Tongue (tissue), 2 donors: ENCODE data around the gene CSK. TPM values are rescaled to one million over a fixed set of nuclear protein-coding genes. Genes with fewer than 3 reads are reported as not detected.
"Not testable (repeated sequence)": the region's sequence is repeated elsewhere in the genome, so short reads cannot be mapped to it uniquely, and the experiment has no call there.

Source experiments
- DNase-seq: peaks from one replicate; pipeline ENCODE4 v3.0.0-alpha.2; 2015
- total RNA-seq: library from RNA; depleted of rRNA; stranded (reverse); fragments of >200 nt; gene quantifications from one replicate; pipeline ENCODE4 v1.2.3, GENCODE V29; 2014

Gene CSK
- total RNA-seq, 1 donor from 2014 or later, result 27.6 TPM

DNA sequence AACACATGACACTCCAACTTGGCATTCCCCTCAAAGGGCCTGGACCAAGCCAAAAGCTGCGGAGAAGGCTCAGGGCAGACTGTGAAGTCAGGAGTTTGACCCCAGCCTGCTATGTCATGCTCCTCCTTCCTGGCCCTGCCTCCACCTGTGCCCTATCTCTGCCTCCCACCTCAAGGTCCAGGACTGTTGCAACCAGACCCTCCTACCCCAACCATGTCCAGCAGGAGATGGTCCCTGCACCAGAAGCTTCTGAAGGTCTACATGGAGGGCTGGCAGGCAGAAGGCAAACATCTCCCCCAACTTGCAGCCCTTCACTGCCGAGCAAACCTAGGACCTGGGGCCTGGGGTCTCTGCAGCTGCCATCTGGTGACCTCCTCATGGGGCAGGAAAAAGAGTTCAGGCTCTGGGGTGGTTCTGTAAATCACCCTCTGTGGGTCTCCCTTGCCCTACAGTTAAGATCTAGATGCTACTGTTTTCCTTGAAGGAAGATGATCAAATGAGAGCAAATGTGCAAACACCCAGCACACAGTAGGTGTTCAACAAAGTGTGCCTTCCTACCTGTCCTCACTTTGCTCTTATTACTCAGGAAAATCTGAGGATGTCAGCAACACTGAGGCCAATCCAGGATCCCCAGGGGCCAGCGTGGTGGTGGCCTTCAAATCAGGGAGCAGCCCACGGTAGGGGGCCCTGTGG is 11.5 kb upstream of the CSK start:
- DNase-seq, result no peak

- DNase-seq, result no peak
These were observed 8.6 kb upstream of the CSK start for GRCh38 chr15:74773329-74773728.

DNA sequence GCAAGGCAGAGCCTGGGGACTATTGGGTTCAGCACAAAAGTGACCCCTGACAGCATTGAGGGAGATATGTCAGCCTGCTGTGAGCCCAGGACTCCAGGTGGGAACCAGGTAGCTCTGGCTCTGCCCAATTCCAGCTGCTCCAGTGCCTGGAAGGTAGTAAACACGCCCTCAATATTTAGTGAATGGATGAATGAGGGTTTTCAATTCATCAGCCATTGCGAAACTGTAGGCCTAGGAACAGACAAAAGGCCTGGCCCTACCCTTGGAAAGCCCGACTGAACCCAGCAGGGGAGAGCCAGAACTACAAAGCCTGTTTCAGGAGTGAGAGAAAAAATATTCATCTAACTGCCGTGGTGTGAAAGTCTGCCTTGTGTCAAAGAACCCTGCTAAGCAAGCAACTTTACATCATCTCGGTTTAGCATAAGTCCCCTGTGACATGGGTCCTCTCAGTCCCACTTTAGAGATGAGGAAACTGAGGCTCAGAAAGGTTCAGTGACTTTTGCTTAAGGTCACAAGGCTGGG is 8.1 kb upstream of the CSK start:
- DNase-seq, result no peak

- DNase-seq, result no peak
These were observed 6.7 kb upstream of the CSK start for GRCh38 chr15:74775132-74775562.

- no peak for DNase-seq
These were observed 6.0 kb upstream of the CSK start for GRCh38 chr15:74775894-74776293.

DNA sequence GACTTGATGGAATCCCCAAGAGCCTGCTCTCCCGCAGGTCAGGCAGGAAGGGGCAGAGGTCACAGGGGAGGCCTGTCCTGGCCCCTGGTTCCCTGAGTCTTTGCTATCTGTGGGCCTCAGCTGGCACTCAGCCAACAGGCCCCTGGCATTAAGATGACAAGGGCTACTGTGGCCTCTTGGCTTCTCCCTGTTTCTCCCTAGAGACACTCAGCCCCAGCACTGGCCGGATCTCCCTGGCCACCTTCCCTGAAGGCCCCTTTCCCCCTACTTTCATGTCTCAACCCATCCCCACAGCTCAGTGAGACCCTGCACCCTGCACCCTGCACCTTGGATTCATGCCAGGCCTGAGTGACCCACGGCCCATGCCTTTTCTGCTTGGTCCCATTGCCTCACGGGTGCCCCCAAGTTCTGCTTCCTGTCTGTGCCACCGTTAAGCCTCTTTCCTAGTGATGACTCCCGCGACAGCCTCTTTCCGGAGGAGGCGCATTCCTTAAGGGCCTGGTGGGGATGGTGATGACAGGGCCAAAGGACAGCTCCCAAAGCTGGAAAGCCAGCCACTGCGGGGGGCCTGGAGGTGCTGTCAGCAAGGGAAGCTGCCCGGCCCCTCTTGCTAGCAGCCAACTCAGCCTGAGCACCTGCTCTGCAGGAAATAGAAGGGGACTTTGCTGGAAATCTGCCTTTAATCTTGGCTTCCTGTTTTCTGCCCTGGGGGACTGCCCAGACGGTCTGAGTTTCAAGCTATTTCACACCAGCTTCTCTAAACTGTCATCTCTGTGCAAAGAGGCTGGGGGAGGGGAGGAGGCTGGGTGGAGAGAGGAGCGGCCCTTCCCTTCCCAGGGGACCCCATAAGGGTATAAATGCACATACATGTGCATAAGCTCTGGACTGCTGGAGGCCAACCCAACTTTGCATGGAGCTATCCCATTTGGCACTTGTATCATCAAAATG is 4.8 kb upstream of the CSK start:
- DNase-seq, result peak; percentile 54

- DNase-seq, result no peak
These were observed 3.9 kb upstream of the CSK start for GRCh38 chr15:74777769-74778598.

DNA sequence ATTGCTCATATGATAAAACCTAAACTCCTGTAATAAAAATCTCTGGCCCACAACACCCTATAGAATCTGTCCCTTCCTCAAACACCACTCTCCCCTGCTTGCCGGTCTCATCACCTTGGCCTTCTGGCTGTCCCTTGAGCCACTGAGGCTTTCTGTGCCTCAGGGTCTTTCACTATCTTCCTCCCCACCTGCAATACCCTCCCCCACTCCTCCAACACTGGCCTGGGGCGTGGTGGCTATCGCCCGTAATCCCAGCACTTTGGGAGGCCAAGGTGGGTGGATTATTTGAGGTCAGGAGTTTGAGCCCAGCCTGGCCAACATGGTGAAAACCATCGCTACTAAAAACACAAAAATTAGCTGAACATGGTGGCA is 3.3 kb upstream of the CSK start:
- no peak for DNase-seq

DNA sequence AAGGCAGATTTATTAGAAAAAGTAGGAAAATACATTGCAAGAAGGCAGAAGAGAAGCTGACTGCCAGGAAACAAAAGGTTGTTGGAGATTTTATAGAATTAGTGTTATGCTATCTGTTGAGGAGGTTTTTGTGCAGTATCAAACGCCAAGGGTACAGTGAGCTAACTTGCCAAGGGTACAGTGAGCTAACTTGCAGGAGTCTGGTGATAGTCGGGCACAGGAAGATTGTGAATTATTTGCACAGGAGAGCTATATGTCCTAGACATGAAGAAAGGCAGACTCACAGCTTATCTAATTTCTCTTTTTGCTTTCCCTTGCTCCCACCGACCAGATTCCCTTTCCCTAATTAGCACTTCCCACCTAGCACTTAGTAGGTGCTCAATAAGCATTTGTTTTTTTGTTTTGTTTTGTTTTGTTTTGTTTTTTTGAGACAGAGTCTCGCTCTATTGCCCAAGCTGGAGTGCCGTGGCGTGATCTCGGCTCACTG is 2.7 kb upstream of the CSK start:
- no peak for DNase-seq

- DNase-seq, result no peak
These were observed 1.1 kb upstream of the CSK start for GRCh38 chr15:74780523-74781430.

GRCh38 chr15:74782259-74783071 is 585 bp downstream of the CSK start:
- peak; percentile 39 for DNase-seq

GRCh38 chr15:74783072-74783807 is 1.4 kb downstream of the CSK start:
- peak; percentile 17 for DNase-seq

DNA sequence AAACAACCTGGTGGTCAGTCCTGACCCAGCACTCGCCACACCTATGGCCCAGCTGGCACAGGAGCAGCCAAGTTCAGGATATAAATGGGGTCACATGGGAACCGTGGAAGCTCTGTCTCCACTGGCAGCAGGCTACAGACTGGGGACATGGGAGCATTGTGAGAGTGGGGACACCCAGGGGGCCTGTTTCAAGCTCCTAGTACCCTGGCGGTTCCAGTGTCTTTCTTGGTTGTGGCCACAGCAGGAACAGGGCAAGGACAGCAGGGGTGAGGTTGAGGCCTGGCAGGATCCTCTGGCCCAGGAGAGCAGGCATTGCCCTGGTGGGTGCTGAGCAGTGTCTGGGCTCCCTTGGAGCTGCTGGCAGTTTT is 1.9 kb downstream of the CSK start:
- no peak for DNase-seq

DNA sequence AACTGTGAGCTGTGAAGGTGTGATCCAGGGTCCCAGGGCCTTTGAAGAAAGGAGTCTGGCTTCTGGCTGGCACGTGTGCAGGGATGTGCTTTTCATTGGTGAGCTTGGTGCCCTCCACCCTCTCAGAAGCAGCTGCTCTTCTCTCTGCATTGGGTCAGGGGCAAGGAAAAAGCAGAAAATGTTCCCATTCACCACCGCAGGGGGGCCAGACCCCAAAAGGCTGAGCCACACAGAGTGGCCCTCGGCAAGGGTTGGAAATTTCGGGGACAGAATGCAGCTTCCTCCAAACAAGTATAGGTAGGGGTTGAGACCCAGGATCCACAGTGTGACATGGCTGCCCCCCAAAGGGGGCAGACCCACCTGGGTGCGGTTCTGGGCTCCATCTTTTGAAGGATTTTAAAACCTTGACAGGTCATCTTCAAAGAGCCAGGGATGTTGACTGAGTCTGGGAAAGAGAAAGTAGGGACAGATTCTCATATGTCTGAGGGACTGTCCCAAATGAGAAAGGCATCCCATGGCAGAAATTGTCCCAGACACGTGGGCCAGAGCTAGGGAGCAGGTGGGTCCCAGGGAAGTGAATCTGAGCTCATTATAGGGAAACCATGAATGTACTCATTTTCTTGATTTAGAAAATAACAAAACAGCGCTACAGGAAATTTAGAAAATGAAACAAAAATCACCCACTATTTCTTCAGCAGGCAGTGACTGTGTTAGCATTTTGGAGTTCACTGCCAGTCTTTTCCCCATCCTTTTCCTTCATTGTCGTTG is 2.7 kb downstream of the CSK start:
- no peak for DNase-seq

GRCh38 chr15:74785194-74786032 is 3.5 kb downstream of the CSK start:
- DNase-seq, result no peak

DNA sequence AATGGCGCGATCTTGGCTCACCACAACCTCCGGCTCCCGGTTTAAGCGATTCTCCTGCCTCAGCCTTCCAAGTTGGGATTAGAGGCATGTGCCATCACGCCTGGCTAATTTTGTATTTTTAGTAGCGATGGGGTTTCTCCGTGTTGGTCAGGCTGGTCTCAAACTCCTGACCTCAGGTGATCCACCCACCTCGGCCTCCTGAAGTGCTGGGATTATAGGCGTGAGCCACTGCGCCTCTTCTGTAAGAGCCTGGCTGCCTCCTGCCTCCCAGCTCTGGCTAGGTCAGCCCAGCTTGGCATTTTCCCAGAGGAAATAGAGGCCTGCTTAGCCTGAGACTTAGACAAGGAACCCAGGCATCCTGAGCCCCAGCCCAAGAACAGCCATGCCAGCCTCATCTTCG is 4.2 kb downstream of the CSK start:
- DNase-seq, result not testable (repeated sequence)

GRCh38 chr15:74786551-74787165 is 4.8 kb downstream of the CSK start:
- DNase-seq, result no peak
